ENCODE results near the gene SMARCA2. TPM values are rescaled to one million over a fixed set of nuclear protein-coding genes. Genes with fewer than 3 reads are reported as not detected.

SMARCA2 gene
- 4.3 TPM for polyA plus RNA-seq (2013, experiment 1 of 4)
- polyA plus RNA-seq (2013, experiment 2 of 4) = 3.0 TPM
- 3.6 TPM for polyA plus RNA-seq (2013, experiment 3 of 4)
- polyA plus RNA-seq (2013, experiment 4 of 4) = 2.9 TPM

DNA sequence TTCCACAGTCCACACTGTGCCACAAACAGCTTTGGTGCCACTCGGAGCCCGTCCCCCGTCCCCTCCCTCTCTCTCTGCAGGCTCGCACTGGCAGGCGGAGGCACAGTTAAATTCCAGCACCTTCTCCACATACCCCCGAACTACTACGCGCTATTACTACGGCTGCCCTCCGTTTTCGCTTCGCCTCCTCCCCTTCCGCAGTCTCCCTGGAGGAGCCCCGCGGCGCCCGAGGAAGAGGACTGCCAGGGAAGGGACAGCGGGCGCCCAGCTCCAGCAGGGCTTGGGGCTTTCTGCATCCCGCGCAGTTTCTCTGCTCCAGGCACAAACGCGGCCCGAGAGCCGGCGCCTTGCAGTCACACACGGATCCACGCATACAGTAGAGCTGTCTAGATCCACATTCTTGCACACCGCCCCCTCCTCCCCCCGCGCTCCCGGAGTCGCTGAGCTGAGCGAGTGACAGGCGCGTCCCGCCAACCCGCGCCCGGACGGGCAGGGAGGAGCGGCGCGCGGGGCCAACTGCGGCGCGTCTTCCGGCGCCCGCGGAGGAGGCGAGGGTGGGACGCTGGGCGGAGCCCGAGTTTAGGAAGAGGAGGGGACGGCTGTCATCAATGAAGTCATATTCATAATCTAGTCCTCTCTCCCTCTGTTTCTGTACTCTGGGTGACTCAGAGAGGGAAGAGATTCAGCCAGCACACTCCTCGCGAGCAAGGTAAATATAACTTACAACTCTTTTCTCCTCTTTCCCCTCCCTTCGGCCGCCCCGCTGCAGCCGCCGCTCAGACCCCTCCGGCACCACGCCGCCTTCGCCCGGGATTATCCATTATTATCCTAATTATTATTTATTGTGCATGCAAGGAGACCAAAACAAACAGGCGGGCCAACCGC, at the start of gene SMARCA2:
Gene SMARCA2, plus strand, starts transcription at position 652 of the 885 bp plus-strand sequence. CDS start 13,676 bp downstream, outside the sequence.
- peak within 1 kb of the TSS; percentile 81 for H3K4me3 ChIP-seq (ENCODE audit: insufficient read depth, low read depth, low read length)
- no peaks in the 10 kb centered on the region for H3K9me3 ChIP-seq (ENCODE audit: control insufficient read depth, low read length)
- no peaks in the 10 kb centered on the region for H3K36me3 ChIP-seq (ENCODE audit: control insufficient read depth, insufficient read depth, low read length)
- no peak within 1 kb of the TSS for H3K27ac ChIP-seq (ENCODE audit: insufficient read depth, low read depth, low read length, poor library complexity, severe bottlenecking)
- H3K4me1 ChIP-seq (ENCODE audit: control insufficient read depth, insufficient read depth, low read length) = peaks cover 15% of the 10 kb centered on the region
- H3K27me3 ChIP-seq (ENCODE audit: control insufficient read depth, insufficient read depth, low read length, poor library complexity, severe bottlenecking) = peaks cover 83% of the 10 kb centered on the region
- WGBS, 2 experiments = 0 to 1% methylated on average over 63 to 71 of the region's 71 CpGs

DNA sequence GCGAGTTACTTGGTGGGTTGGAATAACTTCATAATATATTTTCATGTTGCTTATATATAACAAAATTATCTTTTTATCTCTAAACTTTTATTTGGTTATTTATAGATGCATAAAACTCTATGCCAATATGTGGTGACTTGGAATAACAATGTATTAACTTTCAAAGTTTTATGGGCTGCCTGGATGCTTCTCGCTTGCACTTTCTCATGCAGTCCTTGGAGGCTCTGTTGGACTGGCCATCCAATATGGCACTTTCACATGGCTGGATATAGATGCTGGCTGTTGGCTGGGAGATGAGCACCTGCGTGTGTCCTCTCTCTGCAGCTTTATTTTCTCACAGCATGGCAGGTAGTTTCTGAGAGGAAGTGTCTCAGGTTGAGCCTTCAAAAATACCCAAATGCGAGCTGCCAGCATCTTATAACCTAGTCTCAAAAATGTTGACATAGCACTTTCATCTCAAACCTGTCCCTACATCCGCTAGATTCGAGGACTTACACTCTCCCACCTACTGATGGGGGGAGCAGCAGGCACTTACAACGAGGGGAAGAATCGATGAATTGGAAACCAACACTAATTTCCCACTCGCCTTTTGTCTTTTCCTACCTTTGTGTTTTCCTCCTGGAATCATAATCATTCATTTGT, 48.3 kb upstream of the SMARCA2 start:
- H3K4me1 ChIP-seq (ENCODE audit: control insufficient read depth, insufficient read depth, low read length) = no peaks in the 10 kb centered on the region
- H3K36me3 ChIP-seq (ENCODE audit: control insufficient read depth, insufficient read depth, low read length) = no peaks in the 10 kb centered on the region
- no peak overlapping the region for H3K27ac ChIP-seq (ENCODE audit: insufficient read depth, low read depth, low read length, poor library complexity, severe bottlenecking)
- no peaks in the 10 kb centered on the region for H3K9me3 ChIP-seq (ENCODE audit: control insufficient read depth, low read length)
- WGBS, 2 experiments = 93% methylated on average over 8 of the region's 9 CpGs
- no peaks in the 10 kb centered on the region for H3K27me3 ChIP-seq (ENCODE audit: control insufficient read depth, insufficient read depth, low read length, poor library complexity, severe bottlenecking)
- no peak overlapping the region for H3K4me3 ChIP-seq (ENCODE audit: insufficient read depth, low read depth, low read length)

- no peaks in the 10 kb centered on the region for H3K4me1 ChIP-seq (ENCODE audit: control insufficient read depth, insufficient read depth, low read length)
- H3K27me3 ChIP-seq (ENCODE audit: control insufficient read depth, insufficient read depth, low read length, poor library complexity, severe bottlenecking) = no peaks in the 10 kb centered on the region
- H3K9me3 ChIP-seq (ENCODE audit: control insufficient read depth, low read length) = no peaks in the 10 kb centered on the region
- H3K36me3 ChIP-seq (ENCODE audit: control insufficient read depth, insufficient read depth, low read length) = no peaks in the 10 kb centered on the region
- 96% methylated on average over 1 of the region's 1 CpG for WGBS, 2 experiments
- H3K4me3 ChIP-seq (ENCODE audit: insufficient read depth, low read depth, low read length) = no peak overlapping the region
- no peak overlapping the region for H3K27ac ChIP-seq (ENCODE audit: insufficient read depth, low read depth, low read length, poor library complexity, severe bottlenecking)
Observed at GRCh38 chr9:1969160-1969559, 46.0 kb upstream of the SMARCA2 start.

GRCh38 chr9:1969898-1970297, 45.2 kb upstream of the SMARCA2 start:
- Histone ChIP-seq H3K36me3 (ENCODE audit: control insufficient read depth, insufficient read depth, low read length) (no peaks in the 10 kb centered on the region), H3K9me3 (ENCODE audit: control insufficient read depth, low read length) (no peaks in the 10 kb centered on the region), H3K4me1 (ENCODE audit: control insufficient read depth, insufficient read depth, low read length) (no peaks in the 10 kb centered on the region), H3K27ac (ENCODE audit: insufficient read depth, low read depth, low read length, poor library complexity, severe bottlenecking) (no peak overlapping the region), H3K27me3 (ENCODE audit: control insufficient read depth, insufficient read depth, low read length, poor library complexity, severe bottlenecking) (no peaks in the 10 kb centered on the region), H3K4me3 (ENCODE audit: insufficient read depth, low read depth, low read length) (no peak overlapping the region)
- WGBS, 2 experiments = 91 to 95% methylated on average over 1 of the region's 1 CpG

GRCh38 chr9:1972672-1973071, 42.5 kb upstream of the SMARCA2 start:
- H3K4me1 ChIP-seq (ENCODE audit: control insufficient read depth, insufficient read depth, low read length) = no peaks in the 10 kb centered on the region
- H3K36me3 ChIP-seq (ENCODE audit: control insufficient read depth, insufficient read depth, low read length) = no peaks in the 10 kb centered on the region
- H3K27me3 ChIP-seq (ENCODE audit: control insufficient read depth, insufficient read depth, low read length, poor library complexity, severe bottlenecking) = no peaks in the 10 kb centered on the region
- no peaks in the 10 kb centered on the region for H3K9me3 ChIP-seq (ENCODE audit: control insufficient read depth, low read length)
- H3K4me3 ChIP-seq (ENCODE audit: insufficient read depth, low read depth, low read length) = no peak overlapping the region
- no peak overlapping the region for H3K27ac ChIP-seq (ENCODE audit: insufficient read depth, low read depth, low read length, poor library complexity, severe bottlenecking)

DNA sequence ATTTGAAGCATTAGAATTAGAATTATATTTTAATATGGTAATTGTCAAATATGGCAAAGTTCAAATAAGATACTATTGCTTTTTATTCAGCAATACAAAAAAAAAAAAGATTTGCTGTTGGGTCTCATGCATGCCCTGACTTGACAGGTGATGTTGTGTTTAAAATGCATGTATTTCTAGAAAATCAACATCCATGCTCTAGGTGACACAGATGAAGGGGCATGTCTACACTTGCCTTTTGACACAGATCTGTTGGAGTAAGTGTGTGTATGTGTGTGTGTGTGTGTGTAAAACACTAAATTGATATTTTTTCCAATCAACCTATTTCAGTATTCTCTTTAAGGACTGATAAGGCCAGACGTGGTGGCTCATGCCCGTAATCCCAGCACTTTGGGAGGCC, 38.1 kb upstream of the SMARCA2 start:
- Histone ChIP-seq H3K4me1 (ENCODE audit: control insufficient read depth, insufficient read depth, low read length) (no peaks in the 10 kb centered on the region), H3K27ac (ENCODE audit: insufficient read depth, low read depth, low read length, poor library complexity, severe bottlenecking) (no peak overlapping the region), H3K36me3 (ENCODE audit: control insufficient read depth, insufficient read depth, low read length) (no peaks in the 10 kb centered on the region), H3K27me3 (ENCODE audit: control insufficient read depth, insufficient read depth, low read length, poor library complexity, severe bottlenecking) (no peaks in the 10 kb centered on the region), H3K9me3 (ENCODE audit: control insufficient read depth, low read length) (no peaks in the 10 kb centered on the region), H3K4me3 (ENCODE audit: insufficient read depth, low read depth, low read length) (no peak overlapping the region)
- WGBS, 2 experiments = 93 to 96% methylated on average over 2 of the region's 2 CpGs

DNA sequence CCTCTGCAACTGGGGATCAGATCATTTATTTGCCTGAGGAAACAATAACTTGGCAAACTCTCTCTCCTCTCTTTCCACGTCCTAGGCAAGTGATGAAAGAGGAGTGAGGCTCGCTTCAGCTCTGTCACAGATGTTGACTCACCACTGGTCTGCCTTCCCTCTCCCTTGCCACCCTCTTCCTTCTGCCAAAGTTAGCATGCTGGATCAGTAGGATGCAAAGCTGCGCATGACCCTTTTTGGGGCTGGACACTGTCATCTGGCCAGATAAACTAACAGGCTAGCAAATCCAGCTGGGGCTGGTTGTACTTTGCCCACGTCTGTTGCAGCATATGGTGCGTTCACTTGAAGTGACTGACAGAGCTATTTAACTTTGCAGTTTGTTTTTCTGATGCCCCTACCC, 36.2 kb upstream of the SMARCA2 start:
- Histone ChIP-seq H3K36me3 (ENCODE audit: control insufficient read depth, insufficient read depth, low read length) (no peaks in the 10 kb centered on the region), H3K4me3 (ENCODE audit: insufficient read depth, low read depth, low read length) (no peak overlapping the region), H3K4me1 (ENCODE audit: control insufficient read depth, insufficient read depth, low read length) (no peaks in the 10 kb centered on the region), H3K27ac (ENCODE audit: insufficient read depth, low read depth, low read length, poor library complexity, severe bottlenecking) (no peak overlapping the region), H3K27me3 (ENCODE audit: control insufficient read depth, insufficient read depth, low read length, poor library complexity, severe bottlenecking) (no peaks in the 10 kb centered on the region), H3K9me3 (ENCODE audit: control insufficient read depth, low read length) (no peaks in the 10 kb centered on the region)
- 92% methylated on average over 5 of the region's 5 CpGs for WGBS, 2 experiments

DNA sequence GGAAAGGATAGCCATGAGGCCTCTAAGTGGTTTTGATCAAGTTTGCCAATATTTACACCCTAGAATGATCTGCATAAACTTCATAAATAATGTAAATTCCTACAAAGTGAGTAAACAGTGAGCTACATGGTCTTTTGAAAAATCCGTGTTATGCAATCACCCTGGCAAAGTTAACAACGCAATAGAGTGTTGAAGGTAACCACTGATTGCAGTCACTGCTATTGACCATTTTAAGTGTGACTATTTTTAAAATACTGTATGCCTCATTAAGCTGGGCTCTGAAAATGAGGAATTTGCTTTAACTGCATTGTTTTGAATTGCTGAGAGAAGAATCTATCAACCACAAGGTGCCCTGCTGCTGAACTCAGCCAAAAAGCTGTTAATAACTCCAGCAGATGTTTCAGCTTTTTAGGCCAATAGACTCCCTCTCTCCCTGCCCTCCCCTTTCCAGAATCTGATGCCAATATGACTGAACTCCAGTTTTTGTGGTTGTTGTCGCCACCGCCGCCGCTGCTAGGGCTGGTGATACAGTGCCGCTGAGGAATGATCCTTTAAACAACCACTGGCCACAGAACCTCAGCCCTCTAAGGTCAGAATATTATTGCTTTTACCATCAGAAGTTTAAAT, 35.3 kb upstream of the SMARCA2 start:
- H3K36me3 ChIP-seq (ENCODE audit: control insufficient read depth, insufficient read depth, low read length) = no peaks in the 10 kb centered on the region
- no peaks in the 10 kb centered on the region for H3K27me3 ChIP-seq (ENCODE audit: control insufficient read depth, insufficient read depth, low read length, poor library complexity, severe bottlenecking)
- no peak overlapping the region for H3K27ac ChIP-seq (ENCODE audit: insufficient read depth, low read depth, low read length, poor library complexity, severe bottlenecking)
- no peaks in the 10 kb centered on the region for H3K9me3 ChIP-seq (ENCODE audit: control insufficient read depth, low read length)
- no peak overlapping the region for H3K4me3 ChIP-seq (ENCODE audit: insufficient read depth, low read depth, low read length)
- 93 to 97% methylated on average over 7 of the region's 7 CpGs for WGBS, 2 experiments
- no peaks in the 10 kb centered on the region for H3K4me1 ChIP-seq (ENCODE audit: control insufficient read depth, insufficient read depth, low read length)

- no peaks in the 10 kb centered on the region for H3K4me1 ChIP-seq (ENCODE audit: control insufficient read depth, insufficient read depth, low read length)
- H3K4me3 ChIP-seq (ENCODE audit: insufficient read depth, low read depth, low read length) = no peak overlapping the region
- no peaks in the 10 kb centered on the region for H3K27me3 ChIP-seq (ENCODE audit: control insufficient read depth, insufficient read depth, low read length, poor library complexity, severe bottlenecking)
- H3K27ac ChIP-seq (ENCODE audit: insufficient read depth, low read depth, low read length, poor library complexity, severe bottlenecking) = no peak overlapping the region
- H3K36me3 ChIP-seq (ENCODE audit: control insufficient read depth, insufficient read depth, low read length) = no peaks in the 10 kb centered on the region
- H3K9me3 ChIP-seq (ENCODE audit: control insufficient read depth, low read length) = no peaks in the 10 kb centered on the region
- 89 to 93% methylated on average over 1 of the region's 1 CpG for WGBS, 2 experiments
Observed at GRCh38 chr9:1980387-1980786, 34.8 kb upstream of the SMARCA2 start.

- no peaks in the 10 kb centered on the region for H3K4me1 ChIP-seq (ENCODE audit: control insufficient read depth, insufficient read depth, low read length)
- no peaks in the 10 kb centered on the region for H3K36me3 ChIP-seq (ENCODE audit: control insufficient read depth, insufficient read depth, low read length)
- H3K27ac ChIP-seq (ENCODE audit: insufficient read depth, low read depth, low read length, poor library complexity, severe bottlenecking) = no peak overlapping the region
- H3K9me3 ChIP-seq (ENCODE audit: control insufficient read depth, low read length) = no peaks in the 10 kb centered on the region
- WGBS, 2 experiments = 100% methylated on average over 1 of the region's 1 CpG; no CpG with 5 or more reads in 1 of the 2 experiments
- no peaks in the 10 kb centered on the region for H3K27me3 ChIP-seq (ENCODE audit: control insufficient read depth, insufficient read depth, low read length, poor library complexity, severe bottlenecking)
- H3K4me3 ChIP-seq (ENCODE audit: insufficient read depth, low read depth, low read length) = no peak overlapping the region
Observed at GRCh38 chr9:1982074-1982473, 33.1 kb upstream of the SMARCA2 start.

Data from ectodermal cell (in vitro differentiated cells).